Spleen (tissue), 7 donors: ENCODE measurements around the gene ZNF784.
A peak's percentile ranks its signal among the peaks of the same experiment; 100 is the strongest.

ENCODE experiments used
- CTCF ChIP-seq, 11 experiments: fragments of 200-600 bp in 7 of 11; fragments of 450-650 bp in 4 of 11; sonication (generic) in 4 of 11; IDR thresholded peaks in 8 of 11; conservative IDR thresholded peaks in 3 of 11; 1 replicate in 7 of 11; 2 replicates in 4 of 11; pipeline versions ENCODE4 v1.4.0 to v1.8.0; 2016 to 2021; ENCODE audit warnings: antibody characterized with exemption in 11 of 11, inconsistent platforms in 4 of 11, mild to moderate bottlenecking in 1 of 11
- POLR2A ChIP-seq, 3 donors: fragments of 450-650 bp; IDR thresholded peaks; one replicate each; pipeline ENCODE4 v1.5.1; 2017; ENCODE audit warnings: antibody characterized with exemption in 3 of 3, mild to moderate bottlenecking in 1 of 3
- POLR2AphosphoS5 ChIP-seq, 3 donors: sonication (generic); formaldehyde crosslinking; IDR thresholded peaks; one replicate each; pipeline ENCODE4 v1.5.1; 2017; ENCODE audit warnings: antibody characterized with exemption in 3 of 3
- donor health status: DM: no; HTN: no; CAD: no; lungs with moderate emphysema.
- donor health status: DM: no; HTN: no; CAD: no.
- donor health status: DM: no; HTN: no; CAD: no.

- TF ChIP-seq POLR2AphosphoS5 (IDR thresholded peaks at IDR 0.05) = peak in 1 of 3 donors; percentile 51
- no peak for TF ChIP-seq CTCF (IDR thresholded peaks at IDR 0.05 in 8 of 11, conservative IDR thresholded peaks at IDR 0.05 in 3 of 11)
- TF ChIP-seq POLR2A (IDR thresholded peaks at IDR 0.05) = peak in 1 of 3 donors; percentile 32
Observed at GRCh38 chr19:55646889-55647731, 22.7 kb upstream of the ZNF784 start.
